WTC11 (cell line): Measurements from ENCODE around the gene P2RX4.

Source experiments
- CREM ChIP-seq: sonication (generic); formaldehyde crosslinking; IDR thresholded peaks from 2 replicates; pipeline ENCODE4 v1.8.1; 2022; ENCODE audit warnings: mild to moderate bottlenecking, missing genetic modification reagents, moderate library complexity
- IRF2 ChIP-seq: sonication (generic); formaldehyde crosslinking; IDR thresholded peaks from 2 replicates; pipeline ENCODE4 v1.8.0; 2022; ENCODE audit warnings: low read depth, missing genetic modification reagents, borderline replicate concordance
- OVOL2 ChIP-seq: fragments of 250-450 bp; sonication (Bioruptor Pico); IDR thresholded peaks from 2 replicates; pipeline ENCODE4 v1.9.0; 2021; ENCODE audit warnings: mild to moderate bottlenecking, borderline replicate concordance
- PRDM15 ChIP-seq: sonication (generic); formaldehyde crosslinking; IDR thresholded peaks from 2 replicates; pipeline ENCODE4 v1.8.0; 2022; ENCODE audit warnings: missing genetic modification reagents
- SP1 ChIP-seq: sonication (generic); formaldehyde crosslinking; conservative IDR thresholded peaks from 2 replicates; pipeline ENCODE4 v1.8.1; 2022; ENCODE audit warnings: missing genetic modification reagents
- TP53 ChIP-seq: sonication (generic); formaldehyde crosslinking; IDR thresholded peaks from 2 replicates; pipeline ENCODE4 v1.8.1; 2023; ENCODE audit warnings: mild to moderate bottlenecking, missing genetic modification reagents
- ZNF121 ChIP-seq: sonication (generic); formaldehyde crosslinking; IDR thresholded peaks from 2 replicates; pipeline ENCODE4 v1.8.0; 2023; ENCODE audit warnings: missing genetic modification reagents
- TF ChIP-seq, protein P1 (sequence below): fragments of 200-600 bp; IDR thresholded peaks from 2 replicates; pipeline ENCODE4 v1.8.0; 2022; ENCODE audit warnings: antibody characterized with exemption

DNA sequence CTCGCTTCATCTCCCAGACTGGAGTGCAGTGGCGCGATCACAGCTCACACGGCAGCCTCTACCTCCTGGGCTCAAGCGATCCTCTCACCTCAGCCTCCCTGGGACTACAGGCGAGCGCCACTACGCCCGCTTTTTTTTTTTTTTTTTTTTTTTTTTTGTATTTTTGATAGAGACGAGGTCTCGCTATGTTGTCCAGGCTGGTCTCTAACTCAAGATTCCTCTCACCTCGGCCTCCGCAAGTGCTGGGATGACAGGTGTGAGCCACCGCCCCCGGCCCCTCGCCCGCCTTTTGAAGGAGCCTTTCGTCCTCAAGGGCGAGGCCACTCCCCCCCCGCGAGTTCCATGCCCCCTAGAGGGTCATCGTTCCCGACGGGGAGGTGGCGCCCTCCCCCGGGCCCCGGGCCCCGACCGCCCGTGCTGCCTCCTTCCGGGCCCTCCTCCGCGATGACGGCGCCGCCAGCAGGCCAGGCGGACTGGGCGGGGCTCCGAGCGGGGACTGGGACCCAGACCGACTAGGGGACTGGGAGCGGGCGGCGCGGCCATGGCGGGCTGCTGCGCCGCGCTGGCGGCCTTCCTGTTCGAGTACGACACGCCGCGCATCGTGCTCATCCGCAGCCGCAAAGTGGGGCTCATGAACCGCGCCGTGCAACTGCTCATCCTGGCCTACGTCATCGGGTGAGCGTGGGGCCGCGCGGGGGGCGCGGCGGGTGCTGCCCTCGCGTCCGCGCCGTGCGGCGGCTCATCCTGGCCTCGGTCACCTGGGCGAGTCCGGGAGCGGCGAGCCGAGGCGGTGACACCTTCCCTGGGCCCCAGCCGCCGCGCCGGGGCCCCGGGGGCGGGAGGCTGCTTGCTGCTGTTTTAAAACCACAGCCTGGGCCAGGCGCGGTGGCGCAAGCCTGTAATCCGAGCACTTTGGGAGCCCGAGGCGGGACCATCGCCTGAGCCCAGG lies at the start of gene P2RX4:
- TF ChIP-seq, protein P1, sequence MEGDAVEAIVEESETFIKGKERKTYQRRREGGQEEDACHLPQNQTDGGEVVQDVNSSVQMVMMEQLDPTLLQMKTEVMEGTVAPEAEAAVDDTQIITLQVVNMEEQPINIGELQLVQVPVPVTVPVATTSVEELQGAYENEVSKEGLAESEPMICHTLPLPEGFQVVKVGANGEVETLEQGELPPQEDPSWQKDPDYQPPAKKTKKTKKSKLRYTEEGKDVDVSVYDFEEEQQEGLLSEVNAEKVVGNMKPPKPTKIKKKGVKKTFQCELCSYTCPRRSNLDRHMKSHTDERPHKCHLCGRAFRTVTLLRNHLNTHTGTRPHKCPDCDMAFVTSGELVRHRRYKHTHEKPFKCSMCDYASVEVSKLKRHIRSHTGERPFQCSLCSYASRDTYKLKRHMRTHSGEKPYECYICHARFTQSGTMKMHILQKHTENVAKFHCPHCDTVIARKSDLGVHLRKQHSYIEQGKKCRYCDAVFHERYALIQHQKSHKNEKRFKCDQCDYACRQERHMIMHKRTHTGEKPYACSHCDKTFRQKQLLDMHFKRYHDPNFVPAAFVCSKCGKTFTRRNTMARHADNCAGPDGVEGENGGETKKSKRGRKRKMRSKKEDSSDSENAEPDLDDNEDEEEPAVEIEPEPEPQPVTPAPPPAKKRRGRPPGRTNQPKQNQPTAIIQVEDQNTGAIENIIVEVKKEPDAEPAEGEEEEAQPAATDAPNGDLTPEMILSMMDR = no peak
- TF ChIP-seq CREM = peak; percentile 65; the same call in 1 of the 2 replicates
- TF ChIP-seq ZNF121 = peak; percentile 84
- TF ChIP-seq PRDM15 (CRISPR knock-in tag) = 0 out of 2 replicates have a peak, but pooled peaks have one; percentile 25
- TF ChIP-seq IRF2 (CRISPR knock-in tag) = no peak
- 0 out of 2 replicates have a peak, but pooled peaks have one; percentile 30 for TF ChIP-seq TP53 (CRISPR knock-in tag)
- TF ChIP-seq OVOL2 = no peak
- TF ChIP-seq SP1 (CRISPR knock-in tag) = peak; percentile 88
